ENCODE results near the gene USP48.
"Not testable (repeated sequence)": the region's sequence is repeated elsewhere in the genome, so short reads cannot be mapped to it uniquely, and the experiment has no call there.

USP48 gene

DNA sequence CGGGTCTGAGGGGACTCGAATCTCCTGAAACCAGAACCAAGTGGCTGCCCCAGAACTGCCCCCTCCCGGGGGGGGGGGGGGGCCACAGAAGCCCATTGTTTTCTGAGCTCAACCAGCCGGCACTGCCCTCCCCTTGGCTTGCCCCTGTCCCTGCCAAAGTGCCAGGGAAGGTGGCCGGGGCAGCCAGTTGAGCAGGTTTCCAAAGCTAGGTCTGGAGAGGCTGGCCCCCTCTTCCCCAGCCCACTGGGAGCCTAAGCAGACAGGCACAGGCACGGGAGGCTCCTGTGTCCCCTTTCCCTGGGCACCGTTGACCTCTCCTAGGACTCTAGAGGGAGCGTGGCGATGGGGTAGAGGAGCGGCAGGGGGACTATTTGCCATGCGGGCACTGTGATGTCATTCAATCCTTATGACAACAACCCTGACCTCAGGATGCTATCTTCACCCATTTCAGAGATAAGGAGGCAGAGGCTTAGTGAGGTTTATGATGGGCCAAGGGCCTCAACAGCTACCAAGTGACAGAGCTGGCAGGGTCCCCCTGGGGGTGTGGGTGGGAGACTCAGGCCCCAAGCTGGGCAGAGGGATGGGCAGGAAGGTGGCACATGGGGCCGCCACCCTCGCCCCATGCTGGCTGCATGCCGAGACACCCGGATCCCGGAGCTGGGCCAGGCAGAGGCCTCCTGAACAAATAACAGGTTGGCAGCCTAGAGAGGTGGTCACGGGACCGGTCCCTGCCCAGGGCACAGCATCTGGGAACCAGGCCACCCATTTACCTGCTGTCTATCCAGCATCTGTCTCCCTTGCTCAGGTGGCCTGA is 148.8 kb downstream of the USP48 start:
- no peak for DNase-seq

DNA sequence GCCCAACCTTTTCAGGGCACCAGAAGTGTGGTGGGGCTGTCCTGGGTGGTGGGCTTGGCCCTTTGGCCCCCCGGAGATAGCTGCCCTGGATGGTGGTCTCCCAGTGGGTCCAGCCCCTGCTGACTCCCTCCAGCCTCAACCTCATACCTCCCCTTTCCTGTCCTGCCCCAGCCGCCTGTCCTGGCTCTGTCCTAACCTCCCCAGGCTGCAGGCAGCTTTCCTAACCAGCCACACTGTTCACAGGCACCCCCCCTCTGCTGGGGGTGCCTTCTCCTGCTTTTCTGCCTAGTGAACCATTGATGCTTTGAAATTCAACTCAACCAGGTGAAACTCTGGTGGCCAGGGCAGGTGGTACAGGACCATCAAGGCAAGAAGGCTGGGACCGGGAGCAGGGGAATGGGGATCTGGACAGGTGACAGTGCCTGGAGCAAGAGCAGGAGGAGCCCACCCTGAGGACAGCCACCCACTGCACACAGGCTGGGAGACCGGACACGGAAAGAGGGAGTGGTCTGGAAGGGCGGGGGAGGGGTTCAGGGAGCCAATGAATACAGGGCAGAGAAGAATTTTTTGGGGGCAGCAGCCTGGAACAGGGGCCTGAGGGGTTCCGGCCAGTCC is 149.7 kb downstream of the USP48 start:
- DNase-seq: no peak

DNA sequence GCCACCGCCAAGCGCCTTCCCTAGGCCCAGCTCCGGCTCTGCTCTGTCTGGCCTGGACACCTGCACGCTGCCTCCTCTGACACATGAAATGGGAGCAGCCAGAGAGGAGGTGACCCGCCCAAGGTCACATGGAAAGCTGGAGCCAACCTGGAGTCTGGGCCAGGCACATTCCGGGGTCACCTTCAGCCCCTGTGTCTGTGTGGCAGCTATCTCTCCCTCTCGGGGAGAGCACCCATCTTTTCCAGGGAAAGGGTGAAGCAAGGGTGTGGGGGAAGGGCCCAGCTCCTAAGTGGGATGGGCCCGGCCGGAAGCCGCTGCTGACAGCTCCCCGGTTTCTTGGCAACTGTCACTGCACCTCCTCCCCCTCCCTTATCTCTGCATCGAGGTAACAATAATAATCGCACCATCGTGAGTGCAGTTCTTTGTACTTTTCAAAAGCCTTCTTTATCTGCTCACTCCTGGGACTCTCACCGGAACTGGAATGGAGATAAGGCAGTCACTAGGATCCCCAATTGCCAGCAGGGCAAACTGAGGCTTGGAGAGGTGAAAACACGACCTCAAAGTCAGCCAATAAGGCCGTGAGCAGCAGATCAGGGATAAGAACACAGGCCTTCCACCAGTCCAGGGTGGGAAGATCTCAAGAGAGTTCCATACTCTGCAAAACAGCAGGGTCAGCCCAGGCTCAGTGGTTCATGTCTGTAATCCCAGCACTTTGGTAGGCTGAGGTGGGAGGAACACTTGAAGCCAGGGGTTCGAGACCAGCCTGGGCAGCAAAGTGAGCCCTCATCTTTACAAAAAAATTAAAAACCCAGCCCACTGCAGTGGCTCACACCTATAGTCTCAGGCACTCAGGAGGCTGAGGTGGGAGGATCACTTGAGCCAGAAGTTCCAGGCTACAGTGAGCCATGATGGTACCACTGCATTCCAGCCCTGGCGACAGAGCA is 150.7 kb downstream of the USP48 start:
- DNase-seq: no peak

DNA sequence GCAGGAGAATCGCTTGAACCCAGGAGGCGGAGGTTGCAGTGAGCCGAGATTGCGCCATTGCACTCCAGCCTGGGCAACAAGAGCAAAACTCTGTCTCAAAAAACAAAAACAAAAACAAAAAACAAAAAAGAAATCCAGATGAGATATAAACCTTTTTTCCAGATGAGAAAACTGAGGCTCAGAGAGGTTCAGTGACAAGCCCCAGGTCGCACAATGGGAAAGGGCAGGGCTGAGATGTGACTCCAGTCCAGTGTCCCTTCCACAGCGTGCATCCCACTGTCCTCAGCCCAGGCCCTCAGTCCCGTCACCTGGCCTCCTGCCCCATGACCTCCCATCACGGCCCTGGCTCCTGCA is 151.4 kb downstream of the USP48 start:
- DNase-seq: not testable (repeated sequence)

DNA sequence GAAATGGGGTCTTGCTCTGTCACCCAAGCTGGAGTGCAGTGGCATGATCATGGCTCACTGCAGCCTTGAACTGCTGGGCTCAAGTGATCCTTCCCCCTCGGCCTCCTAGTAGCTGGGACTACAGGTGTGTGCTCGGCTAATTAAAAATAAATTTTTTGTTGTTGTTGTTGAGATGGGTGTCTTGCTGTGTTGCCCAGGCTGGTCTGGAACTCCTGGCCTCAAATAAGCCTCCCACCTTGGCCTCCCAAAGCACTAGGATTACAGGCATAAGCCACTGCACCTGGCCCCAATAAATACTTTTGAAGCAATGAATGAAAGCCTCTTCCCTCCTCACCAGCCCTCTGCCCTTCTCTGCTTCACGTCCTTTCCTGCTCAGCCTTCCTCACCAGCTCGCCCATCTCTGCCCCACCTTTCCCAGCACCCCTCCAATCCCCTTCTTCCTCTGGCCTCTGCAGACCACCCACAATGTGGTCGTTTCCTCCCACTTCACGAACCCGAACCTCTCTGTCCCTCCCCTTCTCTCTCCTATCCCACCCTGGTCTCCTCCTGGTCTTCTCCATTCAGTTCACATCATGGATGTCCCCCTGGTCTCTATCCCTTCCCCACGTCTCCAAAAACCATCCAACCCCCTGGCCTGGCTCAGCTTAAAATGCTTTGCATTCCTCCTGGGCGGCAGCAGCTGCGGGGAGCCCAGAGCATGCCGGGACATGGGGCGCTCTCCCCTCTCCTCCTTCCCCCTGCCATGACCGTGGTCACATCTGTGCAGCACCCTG is 152.2 kb downstream of the USP48 start:
- no peak for DNase-seq

DNA sequence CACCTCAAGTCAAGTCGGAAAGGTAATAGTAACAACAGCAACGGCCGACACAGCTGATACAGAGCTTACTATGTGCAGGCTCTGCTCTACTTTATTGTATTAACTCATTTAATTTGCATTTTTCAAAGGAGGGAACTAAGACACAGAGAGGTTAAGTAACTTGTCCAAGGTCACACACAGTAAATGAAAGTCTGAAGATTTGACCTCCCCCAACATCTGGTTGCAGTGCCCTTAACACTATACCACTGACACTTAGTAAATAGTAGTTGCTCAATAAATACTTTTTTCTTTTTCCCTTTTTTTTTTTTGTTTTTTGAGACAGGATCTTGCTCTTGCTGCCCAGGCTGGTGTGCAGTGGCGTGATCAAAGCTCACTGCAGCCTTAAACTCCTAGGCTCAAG is 153.0 kb downstream of the USP48 start:
- DNase-seq: no peak

DNA sequence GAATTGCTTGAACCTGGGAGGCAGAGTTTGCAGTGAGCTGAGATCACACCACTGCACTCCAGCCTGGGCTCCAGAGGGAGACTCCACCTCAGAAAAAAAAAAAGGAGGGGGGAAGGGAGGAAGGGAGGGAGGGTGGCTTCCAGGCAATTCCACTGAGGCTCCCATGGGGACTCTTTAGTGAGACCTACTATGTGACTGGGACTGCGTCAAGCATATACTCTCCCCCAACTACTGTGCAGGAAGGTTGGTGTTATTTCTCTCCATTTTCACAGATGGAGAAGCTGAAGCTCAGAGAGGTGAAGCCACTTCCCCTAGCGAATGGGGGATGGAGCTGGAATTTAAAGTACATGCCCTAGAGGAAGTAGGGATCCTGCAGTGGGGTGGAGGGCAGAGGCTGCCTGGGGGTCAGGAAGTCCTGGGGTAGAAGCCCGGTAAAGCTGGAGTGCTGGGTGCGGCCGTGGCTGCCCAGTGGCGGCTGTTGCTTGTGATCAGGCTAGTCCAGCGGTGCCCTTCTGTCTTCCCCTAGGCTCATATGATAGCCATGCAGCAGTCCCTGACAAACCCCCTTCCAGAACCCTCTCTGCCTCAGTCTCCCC is 154.1 kb downstream of the USP48 start:
- no peak for DNase-seq

All from SIG-M5 (cell line).